IPS-20b (cell line): Measurements from ENCODE around the gene RHOH.
"Not testable (repeated sequence)": the region's sequence is repeated elsewhere in the genome, so short reads cannot be mapped to it uniquely, and the experiment has no call there.

ENCODE experiments used
- H3K27ac ChIP-seq: one replicate; pipeline ENCODE4 v1.5.1; 2013; ENCODE audit warnings: low read length
- H3K27me3 ChIP-seq: 2 replicates; pipeline ENCODE4 v1.6.1; 2013; ENCODE audit warnings: mild to moderate bottlenecking, low read length, inconsistent platforms; ENCODE audit not compliant: insufficient read depth
- H3K36me3 ChIP-seq: 2 replicates; pipeline ENCODE4 v1.6.1; 2013; ENCODE audit warnings: low read depth, mild to moderate bottlenecking, inconsistent platforms, low read length, moderate library complexity; ENCODE audit not compliant: insufficient read depth
- H3K4me1 ChIP-seq: 2 replicates; pipeline ENCODE4 v1.6.1; 2013; ENCODE audit warnings: mild to moderate bottlenecking, control low read depth, inconsistent platforms, low read length, moderate library complexity; ENCODE audit not compliant: insufficient read depth
- H3K4me3 ChIP-seq: 2 replicates; pipeline ENCODE4 v1.5.1; 2013; ENCODE audit warnings: mild to moderate bottlenecking, low read length, inconsistent platforms
- H3K9ac ChIP-seq: 2 replicates; pipeline ENCODE4 v1.6.1; 2013; ENCODE audit warnings: low read depth, mild to moderate bottlenecking, inconsistent platforms, low read length, moderate library complexity
- H3K9me3 ChIP-seq: 2 replicates; pipeline ENCODE4 v1.6.1; 2013; ENCODE audit warnings: mild to moderate bottlenecking, low read depth, low read length, inconsistent platforms; ENCODE audit not compliant: insufficient read depth

RHOH gene

GRCh38 chr4:40270609-40271008 lies 73.8 kb downstream of the RHOH start:
- Histone ChIP-seq H3K4me1 (no peaks in the 10 kb centered on the region), H3K36me3 (no peaks in the 10 kb centered on the region), H3K27ac (no peak overlapping the region), H3K9ac (no peak overlapping the region), H3K4me3 (no peak overlapping the region), H3K9me3 (no peaks in the 10 kb centered on the region), H3K27me3 (no peaks in the 10 kb centered on the region)

- no peak overlapping the region for H3K27ac ChIP-seq
- H3K4me3 ChIP-seq: no peak overlapping the region
- H3K36me3 ChIP-seq: no peaks in the 10 kb centered on the region
- no peaks in the 10 kb centered on the region for H3K27me3 ChIP-seq
- no peaks in the 10 kb centered on the region for H3K4me1 ChIP-seq
- H3K9ac ChIP-seq: no peak overlapping the region
- no peaks in the 10 kb centered on the region for H3K9me3 ChIP-seq
Measured at GRCh38 chr4:40275065-40275730, 78.4 kb downstream of the RHOH start.

GRCh38 chr4:40276546-40276945 lies 79.7 kb downstream of the RHOH start:
- H3K4me3 ChIP-seq: no peak overlapping the region
- no peaks in the 10 kb centered on the region for H3K36me3 ChIP-seq
- H3K4me1 ChIP-seq: no peaks in the 10 kb centered on the region
- H3K9me3 ChIP-seq: no peaks in the 10 kb centered on the region
- no peaks in the 10 kb centered on the region for H3K27me3 ChIP-seq
- no peak overlapping the region for H3K9ac ChIP-seq
- H3K27ac ChIP-seq: no peak overlapping the region

GRCh38 chr4:40280586-40280985 lies 83.8 kb downstream of the RHOH start:
- Histone ChIP-seq H3K4me1 (no peaks in the 10 kb centered on the region), H3K27me3 (no peaks in the 10 kb centered on the region), H3K27ac (no peak overlapping the region), H3K36me3 (no peaks in the 10 kb centered on the region), H3K9me3 (no peaks in the 10 kb centered on the region), H3K9ac (no peak overlapping the region), H3K4me3 (no peak overlapping the region)

- H3K27ac ChIP-seq: no peak overlapping the region
- no peak overlapping the region for H3K4me3 ChIP-seq
- no peaks in the 10 kb centered on the region for H3K9me3 ChIP-seq
- H3K4me1 ChIP-seq: no peaks in the 10 kb centered on the region
- no peak overlapping the region for H3K9ac ChIP-seq
- H3K36me3 ChIP-seq: no peaks in the 10 kb centered on the region
- no peaks in the 10 kb centered on the region for H3K27me3 ChIP-seq
Measured at GRCh38 chr4:40281099-40281498, 84.3 kb downstream of the RHOH start.

GRCh38 chr4:40281913-40282312 lies 85.1 kb downstream of the RHOH start:
- Histone ChIP-seq H3K27me3 (no peaks in the 10 kb centered on the region), H3K9ac (no peak overlapping the region), H3K27ac (no peak overlapping the region), H3K4me3 (no peak overlapping the region), H3K4me1 (no peaks in the 10 kb centered on the region), H3K9me3 (no peaks in the 10 kb centered on the region), H3K36me3 (no peaks in the 10 kb centered on the region)

GRCh38 chr4:40282857-40283256 lies 86.0 kb downstream of the RHOH start:
- not testable (repeated sequence) for H3K4me1 ChIP-seq, H3K27me3 ChIP-seq, H3K4me3 ChIP-seq, H3K27ac ChIP-seq, H3K9me3 ChIP-seq, H3K36me3 ChIP-seq, H3K9ac ChIP-seq

- no peak overlapping the region for H3K9ac ChIP-seq
- H3K27ac ChIP-seq: no peak overlapping the region
- no peaks in the 10 kb centered on the region for H3K36me3 ChIP-seq
- H3K27me3 ChIP-seq: no peaks in the 10 kb centered on the region
- no peak overlapping the region for H3K4me3 ChIP-seq
- no peaks in the 10 kb centered on the region for H3K9me3 ChIP-seq
- no peaks in the 10 kb centered on the region for H3K4me1 ChIP-seq
Measured at GRCh38 chr4:40283413-40283812, 86.6 kb downstream of the RHOH start.

- no peak overlapping the region for H3K27ac ChIP-seq
- H3K4me1 ChIP-seq: no peaks in the 10 kb centered on the region
- H3K9me3 ChIP-seq: no peaks in the 10 kb centered on the region
- no peak overlapping the region for H3K9ac ChIP-seq
- H3K4me3 ChIP-seq: no peak overlapping the region
- H3K27me3 ChIP-seq: no peaks in the 10 kb centered on the region
- H3K36me3 ChIP-seq: no peaks in the 10 kb centered on the region
Measured at GRCh38 chr4:40283968-40284367, 87.1 kb downstream of the RHOH start.

- no peaks in the 10 kb centered on the region for H3K36me3 ChIP-seq
- H3K4me3 ChIP-seq: no peak overlapping the region
- no peak overlapping the region for H3K9ac ChIP-seq
- no peak overlapping the region for H3K27ac ChIP-seq
- H3K9me3 ChIP-seq: no peaks in the 10 kb centered on the region
- no peaks in the 10 kb centered on the region for H3K27me3 ChIP-seq
- no peaks in the 10 kb centered on the region for H3K4me1 ChIP-seq
Measured at GRCh38 chr4:40285692-40286091, 88.9 kb downstream of the RHOH start.

- H3K36me3 ChIP-seq: no peaks in the 10 kb centered on the region
- H3K27me3 ChIP-seq: no peaks in the 10 kb centered on the region
- H3K9ac ChIP-seq: no peak overlapping the region
- no peaks in the 10 kb centered on the region for H3K9me3 ChIP-seq
- H3K27ac ChIP-seq: no peak overlapping the region
- no peak overlapping the region for H3K4me3 ChIP-seq
- H3K4me1 ChIP-seq: no peaks in the 10 kb centered on the region
Measured at GRCh38 chr4:40288566-40288965, 91.7 kb downstream of the RHOH start.

- Histone ChIP-seq H3K4me3 (no peak overlapping the region), H3K4me1 (no peaks in the 10 kb centered on the region), H3K9ac (no peak overlapping the region), H3K36me3 (no peaks in the 10 kb centered on the region), H3K27me3 (no peaks in the 10 kb centered on the region), H3K27ac (no peak overlapping the region), H3K9me3 (peaks cover 3% of the 10 kb centered on the region)
Measured at GRCh38 chr4:40289366-40290188, 92.7 kb downstream of the RHOH start.
